Muscle of leg (tissue), 11 donors: Measurements from ENCODE around the gene PML. TPM values are rescaled to one million over a fixed set of nuclear protein-coding genes. Genes with fewer than 3 reads are reported as not detected.
"Not testable (repeated sequence)": the region's sequence is repeated elsewhere in the genome, so short reads cannot be mapped to it uniquely, and the experiment has no call there.

Experiments used
- DNase-seq: peaks from one replicate; pipeline ENCODE4 v3.0.0; 2013
- H3K27ac ChIP-seq: one replicate; pipeline ENCODE4 v1.5.1; 2013; ENCODE audit warnings: mild to moderate bottlenecking, low read length, control low read depth
- H3K27me3 ChIP-seq: one replicate; pipeline ENCODE4 v1.6.1; 2013; ENCODE audit warnings: low read length; ENCODE audit not compliant: control insufficient read depth, insufficient read depth
- H3K36me3 ChIP-seq: one replicate; pipeline ENCODE4 v1.6.1; 2013; ENCODE audit warnings: low read length; ENCODE audit not compliant: control insufficient read depth, insufficient read depth
- H3K4me1 ChIP-seq: one replicate; pipeline ENCODE4 v1.6.1; 2013; ENCODE audit warnings: low read length; ENCODE audit not compliant: control insufficient read depth, insufficient read depth
- H3K4me3 ChIP-seq: one replicate; pipeline ENCODE4 v1.5.1; 2013; ENCODE audit warnings: low read length, control low read depth
- H3K9me3 ChIP-seq: replicated peaks from 2 replicates; pipeline ENCODE4 v1.6.1; 2013; ENCODE audit warnings: low read depth, low read length; ENCODE audit not compliant: control insufficient read depth
- WGBS: methylation state at CpG from one replicate; pipeline ENCODE4 v1.1.5; 2013; ENCODE audit warnings: missing lambda C conversion rate; ENCODE audit not compliant: insufficient coverage; 5-methylcytosine and 5-hydroxymethylcytosine counted together
- polyA plus RNA-seq, 8 donors: library from polyadenylated mRNA; unstranded; fragments of 120-200 nt; gene quantifications; one replicate each; pipeline versions ENCODE4 v1.2.1 to v1.2.3, GENCODE V29; 2013; ENCODE audit warnings: inconsistent platforms in 1 of 8, low replicate concordance in 1 of 8; ENCODE audit not compliant: insufficient read length in 8 of 8, insufficient read depth in 1 of 8
- total RNA-seq: library from RNA; stranded (reverse); fragments of 120-200 nt; gene quantifications from one replicate; pipeline ENCODE4 v1.2.4, GENCODE V29; 2013

Gene PML
- total and polyA plus RNA-seq, 9 donors = 15.2 to 47.2 (median 32.0) TPM

DNA sequence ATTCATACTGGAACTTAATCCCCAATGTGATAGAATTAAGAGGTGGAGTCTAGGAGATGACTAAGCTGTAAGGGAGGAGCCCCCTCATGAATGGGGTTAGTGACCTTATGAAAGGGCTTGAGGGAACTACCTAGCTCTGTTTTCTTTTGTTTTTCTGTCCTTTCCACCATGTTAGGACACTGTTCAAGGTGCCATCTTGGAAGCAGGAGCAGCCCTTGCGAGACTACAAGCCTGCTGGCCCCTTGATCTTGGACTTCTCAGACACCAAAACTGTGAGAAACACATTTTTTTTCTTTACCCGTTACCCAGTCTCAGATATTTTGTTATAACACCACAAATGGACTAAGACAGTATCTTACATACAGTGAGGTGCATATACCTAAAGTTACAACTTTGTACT lies 61.3 kb downstream of the PML start:
- H3K27me3 ChIP-seq = no peaks in the 10 kb centered on the region
- H3K4me3 ChIP-seq = no peak overlapping the region
- no peak overlapping the region for H3K27ac ChIP-seq
- 100% methylated on average over 1 of the region's 2 CpGs for WGBS
- H3K9me3 ChIP-seq = no peaks in the 10 kb centered on the region
- H3K36me3 ChIP-seq = no peaks in the 10 kb centered on the region
- peaks cover 20% of the 10 kb centered on the region for H3K4me1 ChIP-seq
- DNase-seq = no peak

- 86% methylated on average over 1 of the region's 5 CpGs for WGBS
Measured at GRCh38 chr15:74056330-74056729, 61.8 kb downstream of the PML start.

DNA sequence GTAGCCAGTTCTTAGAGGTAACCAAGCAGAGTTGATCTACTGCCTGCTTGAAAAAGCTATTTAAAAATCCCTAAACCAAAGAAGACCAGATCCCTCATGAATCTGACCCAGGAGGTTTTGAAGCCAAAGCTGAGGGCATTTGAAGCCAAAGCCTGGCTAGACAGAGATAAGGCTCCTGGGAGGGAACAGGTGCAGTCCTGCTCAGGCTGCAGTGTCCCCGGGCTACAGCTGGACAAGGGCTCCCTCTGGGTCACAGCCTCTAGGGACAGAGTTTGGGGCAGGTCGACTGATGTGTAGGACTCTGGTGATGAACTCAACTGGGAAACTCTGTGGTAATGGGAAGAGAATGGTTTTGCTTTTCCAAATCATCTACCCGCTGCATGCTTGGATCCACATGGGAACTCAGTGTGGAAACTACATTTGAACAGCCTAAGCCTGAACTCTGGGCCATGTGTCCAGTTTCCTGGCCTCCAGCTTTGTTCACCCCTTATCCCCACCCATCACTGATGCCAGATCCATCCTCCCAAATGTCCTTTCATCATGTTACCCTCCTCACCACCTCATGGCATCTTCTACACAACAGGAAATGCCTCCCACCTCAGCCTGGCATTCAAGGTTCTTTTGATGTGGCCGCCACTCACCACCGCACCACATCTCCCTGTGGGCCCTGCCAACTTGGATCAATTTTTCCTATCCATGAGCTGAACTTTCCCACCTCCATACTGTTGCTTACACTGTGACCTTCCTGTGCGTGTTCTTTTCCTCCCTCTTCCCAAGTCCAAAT lies 64.7 kb downstream of the PML start:
- not testable (repeated sequence) for H3K27ac ChIP-seq, H3K4me1 ChIP-seq, H3K9me3 ChIP-seq, H3K4me3 ChIP-seq, H3K36me3 ChIP-seq, DNase-seq, H3K27me3 ChIP-seq
- WGBS = 92% methylated on average over 2 of the region's 6 CpGs

More at GRCh38 chr15:74056330-74056729, 61.8 kb downstream of the PML start:
- DNase-seq, H3K9me3 ChIP-seq, H3K36me3 ChIP-seq, H3K27me3 ChIP-seq, H3K4me3 ChIP-seq, H3K27ac ChIP-seq: not testable (repeated sequence)
- H3K4me1 ChIP-seq = peaks cover 18% of the 10 kb centered on the region

DNA sequence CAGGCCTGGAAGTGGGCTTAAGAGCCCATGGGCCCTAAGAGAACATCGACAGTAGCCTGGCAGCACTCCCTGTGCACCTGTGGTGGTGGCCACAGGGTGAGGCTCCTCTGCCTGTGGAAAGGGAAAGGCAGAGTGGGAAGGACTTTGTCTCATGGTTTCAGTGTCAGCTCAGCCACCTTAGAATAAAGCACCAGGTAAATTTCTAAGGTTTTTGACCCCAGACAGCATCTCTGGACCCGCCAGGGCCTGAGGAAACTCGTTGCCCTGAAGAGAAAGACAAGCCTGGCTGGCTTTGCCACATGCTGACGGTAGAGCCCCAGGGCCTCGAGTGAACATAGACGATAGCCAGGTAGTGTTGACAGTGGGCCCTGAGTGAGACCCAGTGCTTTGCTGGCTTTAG lies 65.7 kb downstream of the PML start:
- H3K27ac ChIP-seq = no peak overlapping the region
- H3K9me3 ChIP-seq = no peaks in the 10 kb centered on the region
- no peaks in the 10 kb centered on the region for H3K27me3 ChIP-seq
- H3K4me3 ChIP-seq = no peak overlapping the region
- 80% methylated on average over 6 of the region's 6 CpGs for WGBS
- no peaks in the 10 kb centered on the region for H3K4me1 ChIP-seq
- no peak for DNase-seq
- no peaks in the 10 kb centered on the region for H3K36me3 ChIP-seq

GRCh38 chr15:74062236-74062635 lies 67.7 kb downstream of the PML start:
- H3K4me3 ChIP-seq = no peak overlapping the region
- H3K4me1 ChIP-seq = no peaks in the 10 kb centered on the region
- H3K9me3 ChIP-seq = no peaks in the 10 kb centered on the region
- 97% methylated on average over 4 of the region's 6 CpGs for WGBS
- no peak for DNase-seq
- H3K27ac ChIP-seq = no peak overlapping the region
- no peaks in the 10 kb centered on the region for H3K27me3 ChIP-seq
- H3K36me3 ChIP-seq = no peaks in the 10 kb centered on the region

GRCh38 chr15:74062671-74063070 lies 68.2 kb downstream of the PML start:
- H3K27me3 ChIP-seq = no peaks in the 10 kb centered on the region
- H3K27ac ChIP-seq = no peak overlapping the region
- 96% methylated on average over 5 of the region's 7 CpGs for WGBS
- H3K4me3 ChIP-seq = no peak overlapping the region
- no peaks in the 10 kb centered on the region for H3K9me3 ChIP-seq
- no peak for DNase-seq
- H3K36me3 ChIP-seq = no peaks in the 10 kb centered on the region
- no peaks in the 10 kb centered on the region for H3K4me1 ChIP-seq

DNA sequence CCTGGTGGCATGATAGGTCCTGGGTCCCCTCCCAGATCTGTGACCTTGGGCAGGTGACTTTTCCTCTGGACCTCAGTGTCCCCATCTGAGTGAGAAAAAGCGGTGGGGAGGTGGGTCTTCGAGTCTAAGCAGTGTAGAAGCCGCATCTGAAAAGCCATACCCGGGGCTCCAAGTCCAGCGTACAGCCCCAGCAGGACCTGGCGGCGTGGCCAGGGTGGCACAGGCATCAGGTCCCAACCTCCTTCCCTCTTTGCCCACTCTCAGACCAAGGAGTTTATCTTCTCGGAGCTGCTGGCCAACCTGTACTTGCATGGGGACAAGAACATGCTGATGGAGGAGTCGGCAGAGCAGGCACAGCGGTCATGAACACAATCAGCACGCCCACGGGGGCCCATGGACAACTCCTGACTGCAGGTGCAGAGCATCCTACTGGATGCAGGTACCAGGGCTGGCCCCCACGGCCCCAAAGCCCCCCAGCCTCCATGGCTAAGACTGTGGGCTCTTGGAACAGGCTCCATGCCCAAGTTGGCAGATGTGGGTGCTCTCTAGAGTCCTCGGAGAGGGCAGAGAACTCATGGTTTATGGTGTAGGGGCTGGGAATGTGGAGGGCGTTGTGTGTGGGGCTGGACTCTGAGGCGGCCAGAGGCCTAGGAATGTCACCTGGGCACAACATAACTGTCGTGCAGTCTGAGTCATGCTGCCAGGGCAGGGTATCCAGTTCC lies 69.1 kb downstream of the PML start:
- DNase-seq, H3K36me3 ChIP-seq, H3K27ac ChIP-seq, H3K4me3 ChIP-seq, H3K27me3 ChIP-seq, H3K4me1 ChIP-seq, H3K9me3 ChIP-seq: not testable (repeated sequence)
- WGBS = 96% methylated on average over 4 of the region's 17 CpGs

GRCh38 chr15:74064183-74064582 lies 69.7 kb downstream of the PML start:
- H3K4me1 ChIP-seq, H3K27ac ChIP-seq, H3K27me3 ChIP-seq, DNase-seq, H3K36me3 ChIP-seq, H3K4me3 ChIP-seq, H3K9me3 ChIP-seq: not testable (repeated sequence)
- WGBS = 94% methylated on average over 3 of the region's 3 CpGs

- H3K4me3 ChIP-seq, H3K4me1 ChIP-seq, H3K9me3 ChIP-seq, H3K27ac ChIP-seq, H3K27me3 ChIP-seq, DNase-seq, H3K36me3 ChIP-seq: not testable (repeated sequence)
- 73% methylated on average over 5 of the region's 8 CpGs for WGBS
Measured at GRCh38 chr15:74064822-74065221, 70.3 kb downstream of the PML start.

- H3K27ac ChIP-seq, H3K27me3 ChIP-seq, H3K9me3 ChIP-seq, H3K4me1 ChIP-seq, DNase-seq, H3K36me3 ChIP-seq, H3K4me3 ChIP-seq: not testable (repeated sequence)
- no CpG with 5 or more reads among the region's 13 CpGs for WGBS
Measured at GRCh38 chr15:74065684-74066411, 71.3 kb downstream of the PML start.
